Hepatic stellate cell (primary cell): ENCODE measurements around the gene GNAQ.
"Not testable (repeated sequence)": the region's sequence is repeated elsewhere in the genome, so short reads cannot be mapped to it uniquely, and the experiment has no call there.

Experiments
- DNase-seq: peaks from one replicate; pipeline ENCODE4 v3.0.0; 2011; ENCODE audit warnings: low spot score

Gene GNAQ

GRCh38 chr9:77687737-77688136 lies 343.9 kb downstream of the GNAQ start:
- DNase-seq, result not testable (repeated sequence)

DNA sequence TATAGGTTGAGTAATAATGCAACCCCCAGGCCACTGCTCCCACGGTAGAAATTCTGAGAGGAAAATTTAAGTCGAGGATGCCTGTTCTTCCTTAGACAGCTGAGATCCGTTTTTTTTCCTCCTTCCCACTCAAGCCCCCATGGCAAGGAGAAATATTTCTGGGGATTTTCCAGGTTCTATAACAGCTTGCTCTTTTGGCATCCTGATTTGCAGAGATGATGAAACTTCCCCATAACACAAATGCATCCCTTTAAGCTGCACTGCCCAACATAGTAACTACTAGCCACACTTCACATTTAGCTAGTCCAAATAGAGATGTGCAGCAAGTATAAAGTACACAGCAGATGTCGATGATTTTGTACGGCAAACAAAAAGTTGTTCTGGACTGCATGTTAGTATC lies 351.0 kb downstream of the GNAQ start:
- DNase-seq, result no peak

GRCh38 chr9:77679661-77680368 lies 351.8 kb downstream of the GNAQ start:
- no peak for DNase-seq

DNA sequence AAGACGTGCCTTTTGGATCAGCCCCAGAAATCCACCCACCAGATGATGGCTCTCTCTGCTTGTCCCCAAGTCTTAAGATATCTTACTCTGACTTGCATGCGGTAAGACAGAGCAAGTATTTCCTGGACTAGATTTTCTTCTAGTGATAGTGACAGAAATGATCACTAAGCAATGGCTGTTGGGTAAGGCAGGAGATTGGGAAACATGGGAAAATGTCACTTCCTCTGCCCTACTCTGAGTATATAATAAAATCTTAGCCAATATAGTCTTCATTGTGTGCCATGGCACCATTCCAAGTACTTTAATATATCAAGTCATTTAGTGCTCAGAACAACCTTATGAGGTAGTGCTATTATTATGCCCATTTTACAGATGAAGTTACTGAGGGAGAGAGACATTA lies 352.5 kb downstream of the GNAQ start:
- no peak for DNase-seq

- DNase-seq, result no peak
Measured at GRCh38 chr9:77677957-77678535, 353.6 kb downstream of the GNAQ start.

GRCh38 chr9:77677397-77677796 lies 354.2 kb downstream of the GNAQ start:
- no peak for DNase-seq

DNA sequence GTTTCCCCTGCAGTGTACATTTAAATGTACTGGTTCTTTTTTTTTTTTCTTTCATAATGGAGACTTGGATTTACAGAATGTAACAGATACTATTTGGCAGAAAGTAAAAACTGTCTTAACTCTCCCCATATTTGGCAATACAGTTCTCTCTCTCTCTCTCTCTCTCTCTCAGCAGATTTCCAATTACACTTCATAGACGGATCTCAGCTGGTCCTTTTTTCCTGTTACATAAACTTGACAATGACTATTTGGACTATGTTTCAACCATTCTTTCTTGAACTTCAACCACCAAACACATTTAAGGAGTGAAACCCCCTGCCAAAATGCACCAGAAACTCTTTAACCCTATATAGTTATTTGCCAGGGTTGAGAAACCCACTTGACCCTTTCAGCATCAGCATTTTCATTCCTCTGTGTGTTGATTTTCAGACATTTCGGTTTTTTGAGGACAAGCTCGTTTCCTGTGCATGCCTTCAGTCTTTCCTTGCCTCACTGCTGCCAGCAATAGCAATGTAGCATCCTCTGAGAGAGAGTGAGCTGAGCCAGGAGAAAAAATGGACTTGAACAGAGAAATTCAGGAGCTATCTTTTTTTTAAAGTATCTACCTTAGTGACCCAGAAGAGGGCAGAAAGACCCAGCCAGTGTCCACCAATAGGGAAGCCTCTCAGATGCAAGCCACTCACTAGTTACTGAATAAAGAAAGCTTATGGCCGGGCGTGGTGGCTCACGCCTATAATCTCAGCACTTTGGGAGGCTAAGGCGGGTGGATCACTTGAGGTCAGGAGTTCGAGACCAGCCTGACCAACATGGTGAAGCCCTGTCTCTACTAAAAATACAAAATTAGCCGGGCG lies 357.4 kb downstream of the GNAQ start:
- no peak for DNase-seq

- no peak for DNase-seq
Measured at GRCh38 chr9:77672183-77672582, 359.4 kb downstream of the GNAQ start.

DNA sequence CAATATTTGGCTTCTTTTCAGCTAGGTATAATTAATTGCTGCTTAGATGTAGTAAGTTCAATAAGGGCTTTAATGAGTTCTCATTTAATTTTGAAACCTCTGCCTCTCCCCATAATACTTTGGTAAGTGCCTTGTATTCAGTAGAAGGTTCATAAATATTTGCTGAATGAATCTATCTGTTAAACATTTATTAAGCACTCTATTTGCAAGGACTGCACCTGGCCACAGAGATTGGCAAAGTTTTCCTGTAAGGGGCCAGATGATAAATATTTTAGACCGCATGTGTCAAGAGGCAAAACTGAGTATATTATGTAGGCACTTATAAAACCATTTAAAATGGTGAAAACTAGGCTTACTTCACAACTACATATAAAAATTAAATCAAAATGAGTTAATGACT lies 364.5 kb downstream of the GNAQ start:
- DNase-seq, result no peak
